ENCODE results near the gene PLCB1. TPM values are rescaled to one million over a fixed set of nuclear protein-coding genes. Genes with fewer than 3 reads are reported as not detected.

The PLCB1 gene
- total and polyA plus RNA-seq, 2 of the 4 experiments (the other 2 are of a cell fraction): 5.6 to 16.1 TPM

DNA sequence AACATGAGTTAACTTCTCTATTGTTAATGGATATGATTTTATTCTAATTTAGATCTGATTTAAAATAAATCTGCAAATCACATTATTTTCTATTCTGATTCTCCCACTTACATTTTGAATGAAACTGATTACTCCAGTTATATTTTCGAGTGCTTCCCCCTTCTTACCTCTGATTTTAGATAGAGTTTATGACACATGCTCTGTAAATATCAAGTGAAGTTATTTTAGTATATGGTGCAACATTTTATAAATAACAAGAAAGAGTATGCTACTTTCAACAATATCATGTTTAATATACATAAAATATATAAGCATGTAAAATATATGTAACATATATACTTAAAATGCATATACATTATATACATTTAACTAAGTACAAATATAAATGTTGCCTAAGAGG, 38.9 kb downstream of the PLCB1 start:
- ChIA-PET POLR2A (ENCODE audit: unreplicated experiment) (no interaction called here), CTCF (no interaction called here)
- H3K18ac ChIP-seq (ENCODE audit: low read depth, low read length): no peak overlapping the region
- ATAC-seq (ENCODE audit: low read depth): no peak
- no peak overlapping the region for H2BK120ac ChIP-seq (ENCODE audit: low read depth, low read length)
- no peak overlapping the region for H2BK20ac ChIP-seq (ENCODE audit: low read depth, low read length)
- H3K4me3 ChIP-seq (ENCODE audit: insufficient read depth, low read depth, low read length): no peak overlapping the region
- in situ Hi-C loops (cut with MboI; ENCODE audit: low sequenced_read_pairs) (no loop called here), intact Hi-C loops (cut with micrococcal nuclease) (no loop called here), dilution Hi-C loops (cut with HindIII; ENCODE audit: low sequenced_read_pairs, unreplicated experiment) (no loop called here)
- H3K9me1 ChIP-seq (ENCODE audit: insufficient read depth, low read length): no peaks in the 10 kb centered on the region
- WGBS, 2 experiments (ENCODE audit: extremely low coverage in 2 of 2, insufficient read length in 1 of 2): no CpG with 5 or more reads among the region's 1 CpG
- BruUV-seq (replicated peaks): no TSS peak
- H3K79me1 ChIP-seq (ENCODE audit: low read depth in 1 of 2, low read length in 2 of 2): peaks cover 4 to 12% of the 10 kb centered on the region in 2 experiments; a peak in 2 of 4 replicates
- no peak overlapping the region for H2BK15ac ChIP-seq (ENCODE audit: low read depth, low read length)
- no peak overlapping the region for H2AFZ ChIP-seq (replicated peaks; ENCODE audit: low read length, poor library complexity)
- H3K9me3 ChIP-seq (ENCODE audit: control insufficient read depth, insufficient read depth, low read length): no peaks in the 10 kb centered on the region
- no peak overlapping the region for H3K27ac ChIP-seq (ENCODE audit: insufficient read depth, low read length)
- DNase-seq: no peak
- H3K27me3 ChIP-seq (ENCODE audit: control insufficient read depth, insufficient read depth, low read length): no peaks in the 10 kb centered on the region
- peaks cover 2% of the 10 kb centered on the region for H3K36me3 ChIP-seq (ENCODE audit: control insufficient read depth, insufficient read depth, low read length)
- H3K4me2 ChIP-seq (ENCODE audit: low read depth, low read length): no peak overlapping the region
- no peak overlapping the region for H4K8ac ChIP-seq (ENCODE audit: low read depth in 2 of 2, low read length in 2 of 2)
- no peak overlapping the region for H4K91ac ChIP-seq (ENCODE audit: insufficient read depth, low read depth, low read length)
- H2AK9ac ChIP-seq (replicated peaks; ENCODE audit: low read depth, low read length, poor library complexity): no peak overlapping the region
- H4K5ac ChIP-seq (ENCODE audit: low read depth, low read length): no peak overlapping the region
- TF ChIP-seq BHLHE40 (IDR thresholded peaks at IDR 0.05; ENCODE audit: low read depth, low read length) (no peak), MAZ (IDR thresholded peaks at IDR 0.05; ENCODE audit: borderline replicate concordance, low read depth, low read length) (no peak), RCOR1 (IDR thresholded peaks at IDR 0.05; ENCODE audit: insufficient replicate concordance, low read length) (no peak), RFX5 (IDR thresholded peaks at IDR 0.05; ENCODE audit: low read depth, low read length) (no peak), POLR2A (IDR thresholded peaks at IDR 0.05; ENCODE audit: low read depth, low read length) (no peak), SMC3 (IDR thresholded peaks at IDR 0.05; ENCODE audit: low read depth, low read length) (no peak), NFE2L2 (IDR thresholded peaks at IDR 0.05; ENCODE audit: low read depth, low read length) (no peak), CEBPB (IDR thresholded peaks at IDR 0.05; ENCODE audit: low read depth, low read length) (no peak), MXI1 (IDR thresholded peaks at IDR 0.05; ENCODE audit: borderline replicate concordance, low read depth, low read length) (no peak), ELK1 (IDR thresholded peaks at IDR 0.05; ENCODE audit: borderline replicate concordance, low read depth, low read length) (no peak), MAFK (IDR thresholded peaks at IDR 0.05; ENCODE audit: low read depth, low read length) (no peak)
- TF ChIP-seq, protein P1, sequence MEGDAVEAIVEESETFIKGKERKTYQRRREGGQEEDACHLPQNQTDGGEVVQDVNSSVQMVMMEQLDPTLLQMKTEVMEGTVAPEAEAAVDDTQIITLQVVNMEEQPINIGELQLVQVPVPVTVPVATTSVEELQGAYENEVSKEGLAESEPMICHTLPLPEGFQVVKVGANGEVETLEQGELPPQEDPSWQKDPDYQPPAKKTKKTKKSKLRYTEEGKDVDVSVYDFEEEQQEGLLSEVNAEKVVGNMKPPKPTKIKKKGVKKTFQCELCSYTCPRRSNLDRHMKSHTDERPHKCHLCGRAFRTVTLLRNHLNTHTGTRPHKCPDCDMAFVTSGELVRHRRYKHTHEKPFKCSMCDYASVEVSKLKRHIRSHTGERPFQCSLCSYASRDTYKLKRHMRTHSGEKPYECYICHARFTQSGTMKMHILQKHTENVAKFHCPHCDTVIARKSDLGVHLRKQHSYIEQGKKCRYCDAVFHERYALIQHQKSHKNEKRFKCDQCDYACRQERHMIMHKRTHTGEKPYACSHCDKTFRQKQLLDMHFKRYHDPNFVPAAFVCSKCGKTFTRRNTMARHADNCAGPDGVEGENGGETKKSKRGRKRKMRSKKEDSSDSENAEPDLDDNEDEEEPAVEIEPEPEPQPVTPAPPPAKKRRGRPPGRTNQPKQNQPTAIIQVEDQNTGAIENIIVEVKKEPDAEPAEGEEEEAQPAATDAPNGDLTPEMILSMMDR (conservative IDR thresholded peaks at IDR 0.05; ENCODE audit: low read depth, low read length): no peak
- no peaks in the 10 kb centered on the region for H3K4me1 ChIP-seq (ENCODE audit: control insufficient read depth, insufficient read depth, low read length)
- no peak overlapping the region for H3K56ac ChIP-seq (ENCODE audit: extremely low read depth, insufficient read depth, low read length)
- no peak overlapping the region for H3K9ac ChIP-seq (ENCODE audit: low read depth, low read length)
- H4K20me1 ChIP-seq (ENCODE audit: insufficient read depth, low read length): no peaks in the 10 kb centered on the region
- no peak overlapping the region for H2BK5ac ChIP-seq (ENCODE audit: low read depth, low read length, poor library complexity, severe bottlenecking)
- H3K4ac ChIP-seq (ENCODE audit: low read depth, low read length): no peak overlapping the region
- H3K14ac ChIP-seq (replicated peaks; ENCODE audit: low read depth, low read length): no peak overlapping the region
- H3K23ac ChIP-seq (ENCODE audit: low read depth, low read length): no peak overlapping the region
- no peak overlapping the region for H2AK5ac ChIP-seq (ENCODE audit: low read depth, low read length)
